HG03280 (cell line): ENCODE data around the gene PHF2.
A peak's percentile ranks its signal among the peaks of the same experiment; 100 is the strongest.

Source experiments
- ATAC-seq: cut with Tn5 transposase; IDR thresholded peaks from one replicate; pipeline ENCODE4 v1.9.1; 2021; ENCODE audit warnings: mild to moderate bottlenecking, moderate library complexity; ENCODE audit not compliant: unreplicated experiment

The PHF2 gene

GRCh38 chr9:93576258-93577077 lies at the start of gene PHF2:
PHF2 (plus strand) TSS chr9:93576584; CDS start chr9:93576774, 190 bp downstream.
- peak; percentile 46 for ATAC-seq

GRCh38 chr9:93531374-93531773 lies 45.0 kb upstream of the PHF2 start:
- ATAC-seq = no peak

- no peak for ATAC-seq
Observed at GRCh38 chr9:93532141-93532540, 44.2 kb upstream of the PHF2 start.

- no peak for ATAC-seq
Observed at GRCh38 chr9:93533863-93534262, 42.5 kb upstream of the PHF2 start.

GRCh38 chr9:93536167-93536566 lies 40.2 kb upstream of the PHF2 start:
- ATAC-seq = no peak

- ATAC-seq = no peak
Observed at GRCh38 chr9:93536874-93537273, 39.5 kb upstream of the PHF2 start.

GRCh38 chr9:93540305-93540704 lies 36.1 kb upstream of the PHF2 start:
- ATAC-seq = no peak

GRCh38 chr9:93541005-93541404 lies 35.4 kb upstream of the PHF2 start:
- ATAC-seq = no peak

- no peak for ATAC-seq
Observed at GRCh38 chr9:93541581-93542349, 34.6 kb upstream of the PHF2 start.

GRCh38 chr9:93543117-93543516 lies 33.3 kb upstream of the PHF2 start:
- no peak for ATAC-seq

- ATAC-seq = no peak
Observed at GRCh38 chr9:93546356-93546755, 30.0 kb upstream of the PHF2 start.

GRCh38 chr9:93549611-93550010 lies 26.8 kb upstream of the PHF2 start:
- ATAC-seq = no peak

- no peak for ATAC-seq
Observed at GRCh38 chr9:93552923-93553322, 23.5 kb upstream of the PHF2 start.

GRCh38 chr9:93555370-93555769 lies 21.0 kb upstream of the PHF2 start:
- ATAC-seq = no peak

- no peak for ATAC-seq
Observed at GRCh38 chr9:93557366-93558137, 18.8 kb upstream of the PHF2 start.

- ATAC-seq = no peak
Observed at GRCh38 chr9:93558503-93558902, 17.9 kb upstream of the PHF2 start.

- ATAC-seq = no peak
Observed at GRCh38 chr9:93560991-93561390, 15.4 kb upstream of the PHF2 start.

- no peak for ATAC-seq
Observed at GRCh38 chr9:93562157-93562556, 14.2 kb upstream of the PHF2 start.

- no peak for ATAC-seq
Observed at GRCh38 chr9:93565089-93565488, 11.3 kb upstream of the PHF2 start.

GRCh38 chr9:93566408-93567270 lies 9.7 kb upstream of the PHF2 start:
- peak; percentile 91 for ATAC-seq
